Skeletal muscle tissue (tissue), 4 donors: ENCODE measurements around the gene AKAP6. TPM values are rescaled to one million over a fixed set of nuclear protein-coding genes. Genes with fewer than 3 reads are reported as not detected.
A peak's percentile ranks its signal among the peaks of the same experiment; 100 is the strongest.

Experiments used
- H3K27ac ChIP-seq: one replicate; pipeline ENCODE4 v1.7.0; 2013; ENCODE audit warnings: mild to moderate bottlenecking, low read depth, low read length, inconsistent platforms
- H3K27me3 ChIP-seq, 3 donors: one replicate each; pipeline ENCODE4 v1.7.0; 2013; ENCODE audit warnings: low read length in 3 of 3; ENCODE audit not compliant: control insufficient read depth in 3 of 3, insufficient read depth in 3 of 3
- H3K36me3 ChIP-seq, 3 donors: one replicate each; pipeline ENCODE4 v1.7.0; 2013; ENCODE audit warnings: low read length in 3 of 3; ENCODE audit not compliant: control insufficient read depth in 3 of 3, insufficient read depth in 3 of 3
- H3K4me1 ChIP-seq, 3 donors: one replicate each; pipeline ENCODE4 v1.7.0; 2013; ENCODE audit warnings: low read length in 3 of 3, mild to moderate bottlenecking in 3 of 3; ENCODE audit not compliant: control insufficient read depth in 3 of 3, insufficient read depth in 3 of 3
- H3K4me3 ChIP-seq, 3 donors: one replicate each; pipeline ENCODE4 v1.7.0; 2013; ENCODE audit warnings: low read length in 3 of 3
- H3K9ac ChIP-seq, 3 donors: one replicate each; pipeline ENCODE4 v1.7.0; 2013; ENCODE audit warnings: low read length in 3 of 3, mild to moderate bottlenecking in 3 of 3, moderate library complexity in 2 of 3, low read depth in 1 of 3
- H3K9me3 ChIP-seq, 3 donors: one replicate each; pipeline ENCODE4 v1.7.0; 2013; ENCODE audit warnings: low read length in 3 of 3; ENCODE audit not compliant: control insufficient read depth in 3 of 3
- total RNA-seq: library from RNA; depleted of rRNA; stranded (reverse); fragments of >200 nt; gene quantifications from one replicate; pipeline ENCODE4 v1.2.3, GENCODE V29; 2014
- donor health status: Osteomylitis.

The AKAP6 gene
- total RNA-seq, 1 donor from 2014 or later = 102 TPM

DNA sequence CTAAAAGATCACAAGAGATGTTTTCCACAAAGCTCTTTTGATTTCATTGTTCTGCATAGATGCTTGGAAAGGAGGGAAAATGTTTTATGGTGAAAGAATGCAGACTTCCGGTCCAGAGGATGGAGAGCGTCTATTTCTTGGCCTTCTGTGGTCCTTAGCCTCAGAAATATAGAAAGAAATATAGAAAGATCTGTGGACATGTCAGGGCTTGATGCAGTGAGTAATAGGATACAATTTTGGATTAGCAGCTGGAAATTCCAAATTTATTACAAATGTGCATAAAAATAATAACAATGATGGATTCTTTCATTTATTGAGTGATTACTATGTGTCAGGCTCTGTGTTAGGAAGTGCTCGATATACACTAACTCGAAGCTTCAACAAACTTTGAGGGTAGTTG is 20.2 kb downstream of the AKAP6 start:
- H3K4me3 ChIP-seq = no peak overlapping the region
- H3K36me3 ChIP-seq = no peaks in the 10 kb centered on the region
- no peaks in the 10 kb centered on the region for H3K27me3 ChIP-seq
- H3K9ac ChIP-seq = no peak overlapping the region
- H3K4me1 ChIP-seq = no peaks in the 10 kb centered on the region
- H3K9me3 ChIP-seq = no peaks in the 10 kb centered on the region
- H3K27ac ChIP-seq = no peak overlapping the region

DNA sequence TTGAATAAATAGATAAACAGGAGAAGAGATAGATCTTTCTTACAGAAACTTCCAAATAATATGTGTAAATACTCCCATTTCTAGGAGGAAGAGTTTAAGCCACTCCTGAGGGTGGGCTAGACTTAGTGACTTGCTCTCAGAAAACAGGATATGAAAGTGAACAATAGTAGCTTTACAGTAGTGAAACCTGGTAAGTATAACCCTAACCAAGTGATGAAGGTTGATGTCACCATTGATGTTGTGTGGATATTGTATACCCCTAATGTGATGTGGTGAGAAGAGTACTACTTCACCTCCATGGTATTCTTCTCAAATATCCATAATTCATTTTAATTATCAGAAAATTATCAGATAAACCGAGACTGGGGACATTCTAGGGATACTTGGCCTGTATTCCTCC is 20.9 kb downstream of the AKAP6 start:
- Histone ChIP-seq H3K4me1 (no peaks in the 10 kb centered on the region), H3K9me3 (no peaks in the 10 kb centered on the region), H3K36me3 (no peaks in the 10 kb centered on the region), H3K9ac (no peak overlapping the region), H3K27ac (no peak overlapping the region), H3K27me3 (no peaks in the 10 kb centered on the region), H3K4me3 (no peak overlapping the region)

DNA sequence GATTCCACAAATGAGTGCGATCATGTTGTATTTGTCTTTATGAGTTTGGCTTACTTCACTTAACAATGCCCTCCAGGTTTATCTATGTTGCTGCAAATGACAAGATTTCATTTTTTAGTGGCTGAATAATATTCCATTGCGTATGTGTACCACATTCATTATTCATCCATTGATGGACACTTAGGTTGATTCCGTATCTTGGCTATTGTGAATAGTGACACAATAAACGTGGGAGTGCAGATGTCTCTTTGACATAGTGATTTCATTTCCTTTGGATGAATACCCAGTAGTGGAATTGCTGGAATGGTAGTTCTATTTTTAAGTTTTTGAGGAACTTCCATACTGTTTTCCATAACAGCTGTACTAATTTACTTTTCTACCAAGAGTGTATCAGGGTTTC is 23.5 kb downstream of the AKAP6 start:
- Histone ChIP-seq H3K9ac (no peak overlapping the region), H3K36me3 (no peaks in the 10 kb centered on the region), H3K9me3 (no peaks in the 10 kb centered on the region), H3K4me1 (no peaks in the 10 kb centered on the region), H3K27ac (no peak overlapping the region), H3K4me3 (no peak overlapping the region), H3K27me3 (no peaks in the 10 kb centered on the region)

DNA sequence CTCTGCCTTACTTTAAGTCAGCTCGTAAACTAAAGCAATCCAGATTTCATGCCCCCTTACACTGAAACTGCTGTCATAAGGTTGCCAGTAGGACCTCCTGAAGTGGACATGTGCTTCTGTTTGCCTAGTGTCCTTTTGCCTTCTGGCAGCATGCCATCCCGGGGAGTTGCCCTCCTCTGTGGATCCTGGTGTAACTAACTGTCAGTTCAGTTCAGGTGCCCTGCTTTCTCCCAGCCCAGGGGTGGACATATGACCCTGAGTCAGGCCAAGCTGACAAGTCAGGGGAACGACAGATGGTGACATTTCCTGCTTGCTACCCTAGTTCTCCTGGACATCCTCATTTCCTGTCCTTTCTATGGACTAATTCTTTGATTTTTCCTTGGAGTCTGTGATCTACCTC is 25.6 kb downstream of the AKAP6 start:
- no peak overlapping the region for H3K4me3 ChIP-seq

DNA sequence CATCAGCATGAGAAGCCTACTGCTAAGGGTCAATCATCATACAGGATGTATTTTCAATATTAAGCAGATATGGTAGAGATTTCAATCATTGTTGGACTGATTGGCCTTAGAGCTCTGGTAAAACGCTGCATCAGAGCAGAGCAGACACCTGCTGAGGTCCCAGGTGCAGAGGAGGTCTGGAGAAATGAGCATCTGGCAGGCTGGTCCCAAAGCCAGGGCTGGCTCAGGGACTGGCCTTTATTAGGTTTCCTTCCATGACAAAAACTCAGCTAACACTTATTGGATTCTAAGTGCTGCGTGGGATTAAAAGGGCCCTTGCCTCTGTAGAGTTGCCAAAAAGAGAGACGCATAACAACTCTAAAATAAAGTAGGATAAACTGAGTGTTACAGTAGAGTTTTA is 29.7 kb downstream of the AKAP6 start:
- no peak overlapping the region for H3K9ac ChIP-seq
- no peak overlapping the region for H3K4me3 ChIP-seq
- H3K4me1 ChIP-seq = no peaks in the 10 kb centered on the region
- no peak overlapping the region for H3K27ac ChIP-seq
- H3K27me3 ChIP-seq = no peaks in the 10 kb centered on the region
- no peaks in the 10 kb centered on the region for H3K9me3 ChIP-seq
- no peaks in the 10 kb centered on the region for H3K36me3 ChIP-seq

More for the DNA sequence above, 25.6 kb downstream of the AKAP6 start:
- no peak overlapping the region for H3K27ac ChIP-seq
- H3K36me3 ChIP-seq = no peaks in the 10 kb centered on the region
- no peaks in the 10 kb centered on the region for H3K9me3 ChIP-seq
- H3K27me3 ChIP-seq = no peaks in the 10 kb centered on the region
- no peak overlapping the region for H3K9ac ChIP-seq
- no peaks in the 10 kb centered on the region for H3K4me1 ChIP-seq

DNA sequence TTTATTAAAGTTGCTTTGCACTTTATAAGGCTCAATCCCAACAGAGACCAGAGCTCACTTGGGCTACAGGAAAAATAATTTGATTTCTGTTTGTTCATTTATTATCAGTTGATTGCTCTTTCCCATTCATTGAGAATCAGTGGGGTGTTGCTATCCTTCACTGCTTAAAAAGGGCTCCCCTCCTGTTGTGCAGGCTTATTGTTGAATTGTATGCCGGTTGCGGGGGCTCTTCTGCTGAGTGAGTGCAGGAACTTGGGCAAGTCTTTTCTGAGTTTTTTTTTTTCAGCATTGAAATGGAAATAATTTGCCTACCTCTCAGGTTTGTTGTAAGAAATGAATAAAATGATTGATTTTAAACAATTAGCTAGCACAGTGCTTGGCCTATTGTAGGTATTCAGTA is 32.6 kb downstream of the AKAP6 start:
- H3K27ac ChIP-seq = no peak overlapping the region
- no peaks in the 10 kb centered on the region for H3K36me3 ChIP-seq
- no peaks in the 10 kb centered on the region for H3K9me3 ChIP-seq
- H3K9ac ChIP-seq = no peak overlapping the region
- peaks cover 5 to 6% (median 6%) of the 10 kb centered on the region in 3 donors for H3K4me1 ChIP-seq
- no peaks in the 10 kb centered on the region for H3K27me3 ChIP-seq
- H3K4me3 ChIP-seq = no peak overlapping the region

DNA sequence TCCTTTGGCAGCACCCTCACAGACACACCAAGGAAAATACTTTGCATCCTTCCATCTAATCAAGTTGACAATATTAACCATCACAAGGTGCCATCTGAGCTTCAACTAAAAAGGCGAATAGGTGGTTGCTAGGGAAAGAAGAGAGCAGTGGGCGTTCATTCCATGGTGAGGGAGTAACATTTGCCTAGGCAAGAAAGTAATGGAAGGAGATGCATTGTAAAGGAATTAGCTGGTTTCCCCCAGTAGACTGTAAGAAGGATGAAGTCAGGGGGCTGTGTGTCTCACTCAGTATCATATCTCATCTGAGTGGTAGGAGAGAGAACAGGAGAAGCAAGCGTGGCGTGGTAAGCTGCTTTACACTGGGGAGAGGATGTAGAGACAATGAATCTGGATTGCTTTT is 34.7 kb downstream of the AKAP6 start:
- no peak overlapping the region for H3K4me3 ChIP-seq

DNA sequence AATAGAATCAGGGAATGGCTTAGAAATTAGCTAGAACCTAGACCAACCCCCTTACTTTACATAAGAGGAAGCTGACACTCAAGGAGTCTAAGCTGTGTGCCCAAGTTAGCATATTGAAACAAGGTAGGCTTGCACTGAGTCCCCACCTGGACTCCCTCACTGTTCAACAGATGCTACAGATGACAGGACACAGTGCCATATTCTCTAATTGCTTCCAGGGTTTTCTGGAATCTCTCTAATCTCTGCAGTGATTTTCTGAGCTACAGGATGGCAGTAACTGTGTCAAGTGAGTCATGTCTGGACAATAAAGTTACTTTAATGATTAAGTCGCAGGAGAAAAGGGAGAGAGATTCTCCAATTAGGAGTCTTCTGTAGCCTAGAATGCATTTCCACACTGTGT is 35.8 kb downstream of the AKAP6 start:
- Histone ChIP-seq H3K27ac (no peak overlapping the region), H3K9ac (no peak overlapping the region), H3K4me1 (peaks cover 6 to 7% (median 6%) of the 10 kb centered on the region in 3 donors), H3K27me3 (no peaks in the 10 kb centered on the region), H3K9me3 (no peaks in the 10 kb centered on the region), H3K4me3 (no peak overlapping the region), H3K36me3 (no peaks in the 10 kb centered on the region)

More for the DNA sequence above, 34.7 kb downstream of the AKAP6 start:
- no peaks in the 10 kb centered on the region for H3K9me3 ChIP-seq
- H3K4me1 ChIP-seq = peaks cover 6 to 7% (median 6%) of the 10 kb centered on the region in 3 donors
- H3K9ac ChIP-seq = no peak overlapping the region
- no peak overlapping the region for H3K27ac ChIP-seq
- H3K36me3 ChIP-seq = no peaks in the 10 kb centered on the region
- no peaks in the 10 kb centered on the region for H3K27me3 ChIP-seq

DNA sequence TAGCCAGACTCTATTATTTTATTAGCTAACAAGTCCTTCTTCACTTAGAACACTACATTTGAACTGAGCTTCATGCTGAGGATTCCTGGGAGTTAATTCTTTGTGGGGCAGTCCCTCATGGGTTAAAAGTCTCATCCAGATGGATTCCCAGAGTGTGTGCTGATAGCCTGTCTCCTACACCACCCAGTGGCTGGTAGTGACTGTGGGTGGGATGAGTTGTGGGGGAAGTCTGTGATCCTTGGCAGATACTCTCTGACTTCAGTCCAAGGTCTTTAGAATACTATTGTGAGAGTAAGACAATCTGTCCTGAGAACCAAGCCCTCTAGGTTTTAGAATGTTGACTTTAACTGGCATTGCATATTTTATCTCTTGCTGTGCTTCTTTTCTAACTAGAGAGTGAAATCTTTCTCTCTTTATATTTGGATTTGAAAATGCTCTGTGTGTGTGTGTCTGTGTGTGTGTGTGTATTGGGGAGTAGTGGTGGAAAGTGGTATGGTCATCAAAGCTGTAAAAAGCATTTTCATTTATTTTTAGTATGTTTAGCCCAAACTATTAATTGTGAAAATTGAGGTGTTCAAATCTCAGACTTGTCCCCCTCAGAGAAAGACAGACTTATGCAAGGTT is 37.3 kb downstream of the AKAP6 start:
- H3K9ac ChIP-seq = peak overlapping the region in 1 of 3 donors; percentile 33
- H3K9me3 ChIP-seq = no peaks in the 10 kb centered on the region
- no peak overlapping the region for H3K27ac ChIP-seq
- peaks cover 6 to 7% (median 6%) of the 10 kb centered on the region in 3 donors for H3K4me1 ChIP-seq
- H3K4me3 ChIP-seq = no peak overlapping the region
- H3K36me3 ChIP-seq = no peaks in the 10 kb centered on the region
- no peaks in the 10 kb centered on the region for H3K27me3 ChIP-seq

DNA sequence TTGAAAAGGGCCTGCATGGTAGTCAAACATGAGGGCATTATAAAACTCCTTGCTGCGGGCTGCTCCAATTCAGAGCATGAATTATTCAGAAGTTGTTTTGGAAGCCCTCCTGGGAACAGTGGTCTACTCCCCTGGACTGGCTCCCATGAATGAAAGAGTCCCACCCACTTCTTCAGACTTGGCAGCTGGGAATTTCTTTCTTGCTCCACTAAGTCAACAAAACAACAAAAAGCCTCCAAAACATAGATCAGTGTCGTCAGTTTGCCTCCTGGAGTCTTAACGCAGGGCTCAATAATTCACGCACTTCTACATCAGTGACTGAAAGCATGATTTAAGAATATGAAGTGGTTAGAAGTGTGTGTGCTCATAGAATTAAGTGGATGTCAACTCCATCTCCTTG is 37.9 kb downstream of the AKAP6 start:
- no peak overlapping the region for H3K27ac ChIP-seq
- no peaks in the 10 kb centered on the region for H3K27me3 ChIP-seq
- H3K4me1 ChIP-seq = peaks cover 6 to 7% (median 6%) of the 10 kb centered on the region in 3 donors
- no peak overlapping the region for H3K9ac ChIP-seq
- H3K36me3 ChIP-seq = no peaks in the 10 kb centered on the region
- H3K4me3 ChIP-seq = no peak overlapping the region
- H3K9me3 ChIP-seq = no peaks in the 10 kb centered on the region
